Lower lobe of right lung (tissue), 2 donors: Measurements from ENCODE around the gene NFE2L1. TPM values are rescaled to one million over a fixed set of nuclear protein-coding genes. Genes with fewer than 3 reads are reported as not detected.

Experiments used
- ATAC-seq, 2 donors: fragments of 200-7000 bp; cut with Tn5 transposase; one replicate each; pipeline ENCODE4 v1.9.1; 2020 to 2022; ENCODE audit warnings: mild to moderate bottlenecking in 2 of 2, moderate library complexity in 2 of 2
- DNase-seq: peaks from one replicate; pipeline ENCODE4 v3.0.0-alpha.2; 2020
- H3K27ac ChIP-seq: fragments of 200-600 bp; one replicate; pipeline ENCODE4 v1.8.0; 2022
- H3K27me3 ChIP-seq: fragments of 200-600 bp; one replicate; pipeline ENCODE4 v1.8.0; 2022; ENCODE audit warnings: low read depth
- H3K36me3 ChIP-seq: fragments of 200-600 bp; one replicate; pipeline ENCODE4 v1.8.0; 2022; ENCODE audit warnings: mild to moderate bottlenecking
- H3K4me1 ChIP-seq: fragments of 200-600 bp; one replicate; pipeline ENCODE4 v1.8.0; 2022
- H3K4me3 ChIP-seq: fragments of 200-600 bp; one replicate; pipeline ENCODE4 v1.8.0; 2022; ENCODE audit warnings: mild to moderate bottlenecking
- H3K9me3 ChIP-seq: fragments of 200-600 bp; one replicate; pipeline ENCODE4 v1.8.0; 2022
- intact Hi-C: fragments of 100-400 bp; cut with DNase I; formaldehyde crosslinking; loops from one replicate; pipeline ENCODE4 v1.11.0; 2022
- total RNA-seq: library from RNA; stranded (reverse); fragmentation: NEBNext Ultra II Directional; extraction: Animal tissue kit (Norgen Biotek cat#: 25700); gene quantifications from one replicate; pipeline ENCODE4 v1.2.1, GENCODE V29; 2021
- TF ChIP-seq, protein P1 (sequence below): fragments of 200-600 bp; IDR thresholded peaks from one replicate; pipeline ENCODE4 v1.8.0; 2022; ENCODE audit warnings: antibody characterized with exemption, mild to moderate bottlenecking
- donor health status: DM: no; HTN: yes; CAD: no; lungs with severe emphysema.

Gene NFE2L1
- total RNA-seq, 1 donor from 2014 or later, result 162 TPM

- peaks cover 45% of the 10 kb centered on the region for H3K36me3 ChIP-seq
- H3K9me3 ChIP-seq, result no peaks in the 10 kb centered on the region
- H3K4me1 ChIP-seq, result peaks cover 74% of the 10 kb centered on the region
- no peak for ATAC-seq
- intact Hi-C loops, result no loop called here
- H3K4me3 ChIP-seq, result peak overlapping the region; percentile 87
- TF ChIP-seq, protein P1, sequence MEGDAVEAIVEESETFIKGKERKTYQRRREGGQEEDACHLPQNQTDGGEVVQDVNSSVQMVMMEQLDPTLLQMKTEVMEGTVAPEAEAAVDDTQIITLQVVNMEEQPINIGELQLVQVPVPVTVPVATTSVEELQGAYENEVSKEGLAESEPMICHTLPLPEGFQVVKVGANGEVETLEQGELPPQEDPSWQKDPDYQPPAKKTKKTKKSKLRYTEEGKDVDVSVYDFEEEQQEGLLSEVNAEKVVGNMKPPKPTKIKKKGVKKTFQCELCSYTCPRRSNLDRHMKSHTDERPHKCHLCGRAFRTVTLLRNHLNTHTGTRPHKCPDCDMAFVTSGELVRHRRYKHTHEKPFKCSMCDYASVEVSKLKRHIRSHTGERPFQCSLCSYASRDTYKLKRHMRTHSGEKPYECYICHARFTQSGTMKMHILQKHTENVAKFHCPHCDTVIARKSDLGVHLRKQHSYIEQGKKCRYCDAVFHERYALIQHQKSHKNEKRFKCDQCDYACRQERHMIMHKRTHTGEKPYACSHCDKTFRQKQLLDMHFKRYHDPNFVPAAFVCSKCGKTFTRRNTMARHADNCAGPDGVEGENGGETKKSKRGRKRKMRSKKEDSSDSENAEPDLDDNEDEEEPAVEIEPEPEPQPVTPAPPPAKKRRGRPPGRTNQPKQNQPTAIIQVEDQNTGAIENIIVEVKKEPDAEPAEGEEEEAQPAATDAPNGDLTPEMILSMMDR, result no peak
- peak overlapping the region; percentile 92 for H3K27ac ChIP-seq
- no peak for DNase-seq
- no peaks in the 10 kb centered on the region for H3K27me3 ChIP-seq
Measured at GRCh38 chr17:48051706-48052486, 3.7 kb downstream of the NFE2L1 start.

GRCh38 chr17:48052956-48053757 is 5.0 kb downstream of the NFE2L1 start:
- H3K27ac ChIP-seq, result peak overlapping the region; percentile 92
- TF ChIP-seq, protein P1, result no peak
- DNase-seq (peak; percentile 59), ATAC-seq (no peak)
- H3K36me3 ChIP-seq, result peaks cover 58% of the 10 kb centered on the region
- peak overlapping the region; percentile 24 for H3K4me3 ChIP-seq
- H3K27me3 ChIP-seq, result no peaks in the 10 kb centered on the region
- intact Hi-C loops, result no loop called here
- H3K9me3 ChIP-seq, result no peaks in the 10 kb centered on the region
- peaks cover 71% of the 10 kb centered on the region for H3K4me1 ChIP-seq

GRCh38 chr17:48053758-48054237 is 5.6 kb downstream of the NFE2L1 start:
- ATAC-seq, result no peak
- TF ChIP-seq, protein P1, result no peak

GRCh38 chr17:48054238-48055185 is 6.4 kb downstream of the NFE2L1 start:
- H3K36me3 ChIP-seq, result peaks cover 72% of the 10 kb centered on the region
- intact Hi-C loops, result no loop called here
- peak overlapping the region; percentile 92 for H3K27ac ChIP-seq
- TF ChIP-seq, protein P1, result no peak
- peak overlapping the region; percentile 34 for H3K4me3 ChIP-seq
- no peaks in the 10 kb centered on the region for H3K27me3 ChIP-seq
- H3K4me1 ChIP-seq, result peaks cover 65% of the 10 kb centered on the region
- ATAC-seq (peak; percentile 43 to 65), DNase-seq (peak; percentile 76)
- no peaks in the 10 kb centered on the region for H3K9me3 ChIP-seq

More at GRCh38 chr17:48053758-48054237, 5.6 kb downstream of the NFE2L1 start:
- peaks cover 71% of the 10 kb centered on the region for H3K4me1 ChIP-seq
- DNase-seq, result no peak
- peaks cover 64% of the 10 kb centered on the region for H3K36me3 ChIP-seq
- H3K27ac ChIP-seq, result peak overlapping the region; percentile 92
- intact Hi-C loops, result no loop called here
- H3K4me3 ChIP-seq, result peak overlapping the region; percentile 24
- no peaks in the 10 kb centered on the region for H3K27me3 ChIP-seq
- H3K9me3 ChIP-seq, result no peaks in the 10 kb centered on the region
